Activated T-cell treated with anti-CD3 and anti-CD28 coated beads, Interleukin-2, amount 50 U/mL, for 24 hours (primary cell): ENCODE results near the gene RPN1.
A peak's percentile ranks its signal among the peaks of the same experiment; 100 is the strongest.
"Not testable (repeated sequence)": the region's sequence is repeated elsewhere in the genome, so short reads cannot be mapped to it uniquely, and the experiment has no call there.

Experiments used
- DNase-seq: peaks from one replicate; pipeline ENCODE4 v3.0.0-alpha.2; 2020
- H3K27ac Mint-ChIP-seq: 2 replicates; pipeline ENCODE4 v1.8.0; 2020; ENCODE audit warnings: mild to moderate bottlenecking, mixed read lengths
- H3K27me3 Mint-ChIP-seq: 2 replicates; pipeline ENCODE4 v1.8.0; 2020; ENCODE audit warnings: mixed read lengths
- H3K36me3 Mint-ChIP-seq: 2 replicates; pipeline ENCODE4 v1.8.0; 2020; ENCODE audit warnings: low read depth, mixed read lengths
- H3K4me1 Mint-ChIP-seq: 2 replicates; pipeline ENCODE4 v1.8.0; 2020; ENCODE audit warnings: low read depth, mixed read lengths
- H3K4me3 Mint-ChIP-seq: 2 replicates; pipeline ENCODE4 v1.8.0; 2020; ENCODE audit warnings: mild to moderate bottlenecking, moderate library complexity, mixed read lengths
- H3K9me3 Mint-ChIP-seq: 2 replicates; pipeline ENCODE4 v1.8.0; 2020; ENCODE audit warnings: mixed read lengths

Gene RPN1

DNA sequence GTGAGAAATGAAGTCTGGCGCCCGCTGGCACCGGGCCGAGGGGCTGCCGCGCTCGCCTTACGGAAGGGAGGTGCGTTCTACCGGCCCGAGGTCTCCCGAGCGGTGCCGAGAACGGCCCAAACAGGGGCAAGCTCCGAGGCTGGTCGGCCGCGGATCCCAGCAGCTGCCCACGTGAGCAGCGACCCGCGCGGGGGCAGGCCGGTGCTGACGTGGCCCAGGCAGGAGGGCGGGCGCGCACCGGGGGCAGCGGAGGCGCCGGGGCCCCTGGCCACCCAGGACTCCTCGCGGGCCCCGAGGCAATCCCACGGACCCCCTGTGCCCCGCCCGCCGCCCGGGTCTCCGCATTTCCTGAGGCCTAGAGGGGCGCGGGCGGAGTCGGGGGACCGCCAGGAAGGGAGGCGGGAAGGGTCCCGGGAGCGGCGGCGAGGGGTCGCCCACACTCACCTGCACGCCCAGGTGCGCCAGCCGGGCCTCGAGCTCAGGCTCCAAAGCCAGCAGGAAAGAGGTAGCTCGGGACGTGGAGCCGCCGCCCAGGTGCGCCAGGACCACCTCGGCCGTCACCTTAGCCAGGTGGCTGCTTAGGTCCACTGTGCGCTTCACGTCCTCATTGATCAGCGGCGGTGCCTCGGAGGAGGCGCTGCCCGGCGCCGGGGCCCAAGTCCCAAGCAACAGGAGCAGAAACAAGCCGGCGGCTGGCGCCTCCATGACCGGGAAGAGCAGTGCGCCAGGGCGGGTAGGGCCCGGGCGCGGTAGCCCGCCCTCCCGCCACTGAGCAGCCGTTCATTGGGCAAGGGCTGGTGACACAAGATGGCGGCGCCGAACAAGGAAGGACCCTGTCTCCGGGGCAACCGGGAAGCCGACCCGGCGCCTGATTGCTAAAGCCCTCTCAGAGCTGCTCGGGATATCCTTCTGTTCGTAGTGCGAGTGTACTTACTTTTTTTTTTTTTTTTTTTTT lies at the start of gene RPN1:
TSS of gene RPN1 (minus strand) at position 723 of the 955 bp plus-strand sequence. CDS start at position 705, 18 bp downstream.
- Mint-ChIP-seq H3K9me3 (no peaks in the 10 kb centered on the region), H3K27me3 (no peaks in the 10 kb centered on the region), H3K4me1 (peaks cover 46% of the 10 kb centered on the region), H3K27ac (peak within 1 kb of the TSS; percentile 94), H3K36me3 (peaks cover 43% of the 10 kb centered on the region), H3K4me3 (peak within 1 kb of the TSS; percentile 89)
- peak; percentile 95 for DNase-seq

- Mint-ChIP-seq H3K27ac (peak overlapping the region; percentile 57), H3K4me1 (peaks cover 4% of the 10 kb centered on the region), H3K27me3 (peaks cover 4% of the 10 kb centered on the region), H3K36me3 (no peaks in the 10 kb centered on the region), H3K4me3 (peak overlapping the region; percentile 60), H3K9me3 (no peaks in the 10 kb centered on the region)
- peak; percentile 56 for DNase-seq
Measured at GRCh38 chr3:128698211-128699047, 47.8 kb upstream of the RPN1 start.

DNA sequence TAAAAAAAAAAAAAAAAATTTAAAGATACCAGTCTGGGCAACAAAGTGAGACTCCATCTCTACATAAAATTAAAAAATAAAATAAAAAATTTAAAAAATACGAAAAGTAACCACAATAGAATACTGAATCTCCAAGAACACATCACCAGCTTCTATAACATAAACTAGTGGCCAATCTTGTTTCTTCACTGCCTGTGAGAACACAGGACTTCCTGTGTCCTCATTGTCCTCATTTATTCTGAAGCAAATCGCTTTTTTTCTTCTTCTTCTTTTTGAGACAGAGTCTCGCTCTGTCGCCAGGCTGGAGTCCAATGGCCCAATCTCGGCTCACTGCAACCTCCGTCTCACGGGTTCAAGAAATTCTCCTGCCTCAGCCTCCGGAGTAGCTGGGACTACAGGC lies 46.7 kb upstream of the RPN1 start:
- H3K36me3 Mint-ChIP-seq, result no peaks in the 10 kb centered on the region
- no peak for DNase-seq
- peaks cover 4% of the 10 kb centered on the region for H3K27me3 Mint-ChIP-seq
- peaks cover 4% of the 10 kb centered on the region for H3K4me1 Mint-ChIP-seq
- peak overlapping the region; percentile 18 for H3K4me3 Mint-ChIP-seq
- no peaks in the 10 kb centered on the region for H3K9me3 Mint-ChIP-seq
- no peak overlapping the region for H3K27ac Mint-ChIP-seq

- no peak for DNase-seq
- no peaks in the 10 kb centered on the region for H3K9me3 Mint-ChIP-seq
- H3K27ac Mint-ChIP-seq, result no peak overlapping the region
- peaks cover 4% of the 10 kb centered on the region for H3K27me3 Mint-ChIP-seq
- H3K36me3 Mint-ChIP-seq, result no peaks in the 10 kb centered on the region
- H3K4me3 Mint-ChIP-seq, result no peak overlapping the region
- H3K4me1 Mint-ChIP-seq, result peaks cover 2% of the 10 kb centered on the region
Measured at GRCh38 chr3:128693696-128694095, 43.1 kb upstream of the RPN1 start.

GRCh38 chr3:128689060-128689459 lies 38.4 kb upstream of the RPN1 start:
- Mint-ChIP-seq H3K9me3 (no peaks in the 10 kb centered on the region), H3K4me3 (no peak overlapping the region), H3K4me1 (peaks cover 6% of the 10 kb centered on the region), H3K27me3 (no peaks in the 10 kb centered on the region), H3K27ac (no peak overlapping the region), H3K36me3 (no peaks in the 10 kb centered on the region)
- DNase-seq, result no peak

DNA sequence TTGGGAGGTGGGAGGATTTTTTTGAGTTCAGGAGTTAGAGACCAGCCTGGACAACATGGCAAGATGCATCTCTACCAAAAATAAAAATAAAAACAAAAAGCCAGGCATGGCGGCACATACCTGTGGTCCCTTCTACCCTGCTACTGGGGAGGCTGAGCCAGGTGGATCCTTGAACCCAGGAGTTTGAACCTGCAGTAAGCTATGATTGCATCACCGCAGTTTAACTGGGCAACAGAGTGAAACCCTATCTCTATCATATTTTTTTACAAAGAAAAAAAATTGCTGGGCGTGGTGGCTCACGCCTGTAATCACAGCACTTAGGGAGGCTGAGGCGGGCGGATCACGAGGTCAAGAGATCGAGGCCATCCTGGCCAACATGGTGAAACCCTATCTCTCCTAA lies 35.8 kb upstream of the RPN1 start:
- H3K27me3 Mint-ChIP-seq, result no peaks in the 10 kb centered on the region
- H3K36me3 Mint-ChIP-seq, result no peaks in the 10 kb centered on the region
- H3K27ac Mint-ChIP-seq, result no peak overlapping the region
- H3K4me3 Mint-ChIP-seq, result no peak overlapping the region
- no peak for DNase-seq
- peaks cover 17% of the 10 kb centered on the region for H3K4me1 Mint-ChIP-seq
- no peaks in the 10 kb centered on the region for H3K9me3 Mint-ChIP-seq

DNA sequence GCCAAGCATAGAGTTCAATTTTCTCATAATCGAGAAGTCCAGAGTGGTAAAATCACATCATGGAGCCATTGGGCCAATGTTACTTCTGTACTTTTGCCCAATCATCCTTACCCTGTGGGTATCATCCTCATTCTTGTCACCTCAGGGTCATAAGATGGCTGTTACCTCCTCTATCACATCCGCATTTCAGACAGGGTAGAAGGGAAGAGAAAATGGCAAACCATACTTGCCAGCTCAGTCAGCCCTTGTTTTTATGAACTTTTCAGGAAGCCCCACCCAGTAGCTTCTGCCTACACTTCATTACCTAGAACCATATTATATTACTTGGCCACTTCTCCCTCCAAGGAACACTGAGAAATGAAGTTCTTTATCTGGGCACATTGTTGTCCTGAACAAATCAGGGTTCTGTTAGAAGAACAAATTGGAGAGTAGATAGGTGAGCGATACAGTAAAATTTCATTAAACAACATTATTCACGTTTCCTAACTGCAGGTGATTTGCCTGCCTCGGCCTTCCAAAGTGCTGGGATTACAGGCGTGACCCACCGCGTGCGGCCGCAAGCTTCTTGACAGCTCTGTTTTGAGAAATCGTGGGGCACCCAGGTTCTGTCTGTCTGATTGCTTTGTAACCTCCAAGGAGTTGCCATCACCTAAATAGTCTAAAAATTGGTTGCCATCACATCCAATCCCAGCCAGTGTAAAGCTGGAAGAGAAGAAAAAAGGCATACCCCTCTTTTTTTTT lies 34.5 kb upstream of the RPN1 start:
- Mint-ChIP-seq H3K9me3 (no peaks in the 10 kb centered on the region), H3K36me3 (peaks cover 7% of the 10 kb centered on the region), H3K27ac (peak overlapping the region; percentile 15), H3K27me3 (no peaks in the 10 kb centered on the region), H3K4me1 (peaks cover 26% of the 10 kb centered on the region), H3K4me3 (no peak overlapping the region)
- no peak for DNase-seq

DNA sequence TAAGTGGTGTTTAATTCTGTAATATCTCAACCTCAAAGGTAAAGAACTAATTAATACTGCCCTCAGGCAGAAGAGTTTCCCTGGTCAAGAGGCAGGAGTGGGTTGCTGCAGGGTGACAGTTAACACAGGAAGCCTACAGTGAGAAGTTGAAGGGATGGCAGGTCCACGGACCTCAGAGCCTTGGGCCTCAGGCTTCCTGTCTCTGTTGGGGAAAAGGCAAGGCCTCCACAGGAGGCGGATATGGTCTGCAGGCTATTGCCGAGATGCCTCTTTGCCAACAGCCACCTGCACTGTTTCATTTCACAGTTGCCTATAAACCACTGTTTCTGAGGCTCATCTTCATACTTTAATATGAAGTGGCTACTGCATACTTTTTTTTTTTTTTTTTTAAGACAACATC lies 33.3 kb upstream of the RPN1 start:
- Mint-ChIP-seq H3K27me3 (no peaks in the 10 kb centered on the region), H3K4me1 (peaks cover 35% of the 10 kb centered on the region), H3K27ac (no peak overlapping the region), H3K9me3 (no peaks in the 10 kb centered on the region), H3K4me3 (no peak overlapping the region), H3K36me3 (peaks cover 7% of the 10 kb centered on the region)
- DNase-seq, result no peak

- peaks cover 35% of the 10 kb centered on the region for H3K4me1 Mint-ChIP-seq
- H3K27me3 Mint-ChIP-seq, result no peaks in the 10 kb centered on the region
- H3K36me3 Mint-ChIP-seq, result peaks cover 7% of the 10 kb centered on the region
- no peaks in the 10 kb centered on the region for H3K9me3 Mint-ChIP-seq
- peak overlapping the region; percentile 98 for H3K27ac Mint-ChIP-seq
- no peak for DNase-seq
- H3K4me3 Mint-ChIP-seq, result peak overlapping the region; percentile 89
Measured at GRCh38 chr3:128681369-128681829, 30.8 kb upstream of the RPN1 start.

- peaks cover 7% of the 10 kb centered on the region for H3K36me3 Mint-ChIP-seq
Measured at GRCh38 chr3:128680603-128681368, 30.2 kb upstream of the RPN1 start.

DNA sequence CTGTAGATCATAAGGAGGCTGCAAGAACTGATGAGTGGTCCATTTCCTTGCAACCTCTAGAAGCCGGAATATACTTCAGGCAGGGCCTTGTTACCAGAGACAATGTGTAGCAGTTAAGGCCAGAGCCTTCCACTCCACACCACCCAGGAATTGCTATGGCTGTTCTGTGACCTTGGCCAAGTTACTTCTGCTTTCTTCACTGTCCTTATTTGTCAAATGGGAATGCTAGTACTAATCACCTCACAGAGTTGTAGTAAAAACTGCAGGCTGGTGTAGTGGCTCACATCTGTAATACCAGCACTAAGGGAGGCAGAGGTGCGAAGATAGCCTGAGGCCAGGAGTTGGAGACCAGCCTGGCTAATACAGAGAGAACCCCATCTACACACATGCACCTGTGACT lies 28.7 kb upstream of the RPN1 start:
- Mint-ChIP-seq H3K4me1 (peaks cover 41% of the 10 kb centered on the region), H3K9me3 (no peaks in the 10 kb centered on the region), H3K27ac (peak overlapping the region; percentile 98)

More at GRCh38 chr3:128680603-128681368, 30.2 kb upstream of the RPN1 start:
- peak overlapping the region; percentile 98 for H3K27ac Mint-ChIP-seq
- no peaks in the 10 kb centered on the region for H3K27me3 Mint-ChIP-seq
- no peaks in the 10 kb centered on the region for H3K9me3 Mint-ChIP-seq
- peak overlapping the region; percentile 89 for H3K4me3 Mint-ChIP-seq
- peak; percentile 97 for DNase-seq
- H3K4me1 Mint-ChIP-seq, result peaks cover 36% of the 10 kb centered on the region

GRCh38 chr3:128675802-128676201 lies 25.2 kb upstream of the RPN1 start:
- not testable (repeated sequence) for H3K27ac Mint-ChIP-seq, H3K9me3 Mint-ChIP-seq, DNase-seq, H3K4me3 Mint-ChIP-seq, H3K27me3 Mint-ChIP-seq, H3K36me3 Mint-ChIP-seq
- peaks cover 27% of the 10 kb centered on the region for H3K4me1 Mint-ChIP-seq

More for the DNA sequence above, 28.7 kb upstream of the RPN1 start:
- H3K36me3 Mint-ChIP-seq, result peaks cover 7% of the 10 kb centered on the region
- H3K27me3 Mint-ChIP-seq, result no peaks in the 10 kb centered on the region
- peak overlapping the region; percentile 89 for H3K4me3 Mint-ChIP-seq
- no peak for DNase-seq

- no peak for DNase-seq
- no peaks in the 10 kb centered on the region for H3K27me3 Mint-ChIP-seq
- H3K9me3 Mint-ChIP-seq, result no peaks in the 10 kb centered on the region
- peak overlapping the region; percentile 83 for H3K27ac Mint-ChIP-seq
- H3K4me3 Mint-ChIP-seq, result no peak overlapping the region
- H3K4me1 Mint-ChIP-seq, result peaks cover 13% of the 10 kb centered on the region
- H3K36me3 Mint-ChIP-seq, result no peaks in the 10 kb centered on the region
Measured at GRCh38 chr3:128674161-128674784, 23.7 kb upstream of the RPN1 start.
